ENCODE results near the gene GSG1L.

Gene GSG1L

DNA sequence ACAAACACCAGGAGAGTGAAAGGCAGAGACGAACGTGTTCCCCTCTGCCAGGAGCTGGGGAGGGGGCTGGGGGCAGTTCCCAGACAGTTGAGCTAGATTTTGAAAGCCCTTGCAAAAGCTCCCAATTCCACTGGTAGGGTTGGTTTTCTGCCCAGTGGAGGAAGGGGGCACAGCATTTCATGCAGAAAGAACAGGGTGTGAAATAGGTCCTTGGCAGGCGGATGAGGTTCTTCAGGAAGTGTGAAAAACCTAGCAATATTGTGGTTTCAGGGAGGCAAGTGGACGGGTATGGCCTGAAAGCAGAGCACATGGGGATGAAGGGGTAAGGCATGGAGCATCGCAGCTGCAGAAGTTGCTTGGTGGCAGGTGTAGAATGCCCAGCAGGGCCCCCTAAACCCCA, 265.3 kb downstream of the GSG1L start:
- H2AK5ac ChIP-seq (ENCODE audit: low read length, severe bottlenecking), result no peak overlapping the region
- H2AFZ ChIP-seq (ENCODE audit: low read depth, low read length), result no peak overlapping the region
- H3K4me2 ChIP-seq (ENCODE audit: low read length, poor library complexity, severe bottlenecking), result no peak overlapping the region
- H3K36me3 ChIP-seq (ENCODE audit: control insufficient read depth in 1 of 2, insufficient read depth in 2 of 2, low read depth in 1 of 2, low read length in 2 of 2), result no peaks in the 10 kb centered on the region
- DNase-seq, result no peak
- H3K4me3 ChIP-seq (ENCODE audit: insufficient read depth in 1 of 2, low read depth in 1 of 2, low read length in 2 of 2), result no peak overlapping the region
- no peak overlapping the region for H2BK120ac ChIP-seq (ENCODE audit: low read depth, low read length)
- no peak overlapping the region for H3K23ac ChIP-seq (ENCODE audit: low read length in 2 of 2)
- no peak overlapping the region for H3K18ac ChIP-seq (ENCODE audit: low read depth in 1 of 2, low read length in 2 of 2)
- WGBS, result 71% methylated on average over 5 of the region's 5 CpGs
- H3K9me3 ChIP-seq (ENCODE audit: control insufficient read depth, low read length), result no peaks in the 10 kb centered on the region
- H2BK15ac ChIP-seq (ENCODE audit: low read depth, poor library complexity, severe bottlenecking), result no peak overlapping the region
- H2BK5ac ChIP-seq (ENCODE audit: low read depth, low read length, poor library complexity, severe bottlenecking), result no peak overlapping the region
- H3K9ac ChIP-seq (ENCODE audit: low read length), result no peak overlapping the region
- no peak overlapping the region for H2BK12ac ChIP-seq (ENCODE audit: low read length in 2 of 2)
- H3K27me3 ChIP-seq (ENCODE audit: control insufficient read depth in 1 of 2, insufficient read depth in 1 of 2, low read length in 2 of 2), result peaks cover 23 to 46% of the 10 kb centered on the region in 2 experiments
- no peak overlapping the region for H3K14ac ChIP-seq (ENCODE audit: low read length in 2 of 2)
- H3K4ac ChIP-seq (ENCODE audit: low read depth in 1 of 2, low read length in 2 of 2), result no peak overlapping the region
- no peaks in the 10 kb centered on the region for H3K4me1 ChIP-seq (ENCODE audit: control insufficient read depth, insufficient read depth, low read depth, low read length)
- H4K8ac ChIP-seq (ENCODE audit: low read length), result no peak overlapping the region
- H4K91ac ChIP-seq (ENCODE audit: low read length), result no peak overlapping the region
- H3K79me1 ChIP-seq (replicated peaks; ENCODE audit: low read length, poor library complexity, severe bottlenecking), result no peaks in the 10 kb centered on the region
- H3K27ac ChIP-seq (ENCODE audit: low read length, poor library complexity, severe bottlenecking), result no peak overlapping the region

DNA sequence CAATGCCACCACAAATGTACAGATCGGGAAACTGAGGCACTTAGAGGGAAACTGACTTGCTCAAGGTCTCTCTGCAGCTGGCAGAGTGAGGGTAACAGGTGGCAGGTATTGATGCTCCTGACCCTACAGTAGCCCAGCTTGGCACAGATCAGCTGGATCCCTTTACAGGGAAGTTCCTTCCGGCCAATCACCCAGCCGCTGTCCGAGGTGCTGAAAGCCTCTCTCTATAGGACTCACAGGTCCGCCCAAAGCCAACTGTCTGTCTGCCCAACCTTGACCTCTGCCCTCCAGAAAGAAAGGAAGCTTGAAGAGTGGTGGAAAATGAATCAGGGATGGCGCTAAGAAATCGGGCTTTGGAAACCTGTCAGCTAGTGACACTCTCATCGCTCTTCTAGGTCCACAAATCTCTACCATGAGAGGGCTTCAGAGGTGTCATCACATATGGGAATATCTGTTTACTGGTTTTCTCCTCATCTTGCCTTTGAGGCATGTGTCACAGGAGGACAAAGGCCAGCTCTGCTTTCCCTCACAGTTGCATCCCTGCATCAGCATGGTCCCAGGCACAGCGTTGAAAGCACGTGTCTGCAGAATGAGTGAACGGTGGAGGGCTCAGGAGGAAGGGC, 267.4 kb downstream of the GSG1L start:
- 69% methylated on average over 11 of the region's 11 CpGs for WGBS
- H3K9ac ChIP-seq (ENCODE audit: low read length), result no peak overlapping the region

DNA sequence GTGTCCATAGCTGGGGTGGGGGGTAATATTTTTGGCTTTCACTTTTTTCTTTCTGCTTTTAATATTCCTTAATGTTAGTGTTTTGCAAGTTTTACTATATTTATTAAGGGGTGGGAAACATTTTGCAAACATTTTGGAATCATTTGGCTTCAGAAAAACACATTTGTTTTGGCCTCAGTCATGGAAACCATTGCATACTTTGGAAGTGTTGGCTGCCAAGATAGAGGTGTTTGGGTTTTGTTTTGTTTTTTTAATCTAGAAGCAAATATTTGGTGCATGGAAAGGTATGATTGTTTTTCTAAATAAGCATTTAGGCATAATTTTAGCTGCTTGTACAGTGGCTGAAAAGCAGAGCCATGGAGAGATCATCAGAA, 270.3 kb downstream of the GSG1L start:
- no peak overlapping the region for H3K4me3 ChIP-seq (ENCODE audit: insufficient read depth in 1 of 2, low read depth in 1 of 2, low read length in 2 of 2)
- no peak overlapping the region for H3K4me2 ChIP-seq (ENCODE audit: low read length, poor library complexity, severe bottlenecking)
- H2BK12ac ChIP-seq (ENCODE audit: low read length in 2 of 2), result no peak overlapping the region
- H4K91ac ChIP-seq (ENCODE audit: low read length), result no peak overlapping the region
- H3K18ac ChIP-seq (ENCODE audit: low read depth in 1 of 2, low read length in 2 of 2), result no peak overlapping the region
- H2BK5ac ChIP-seq (ENCODE audit: low read depth, low read length, poor library complexity, severe bottlenecking), result no peak overlapping the region
- no peak overlapping the region for H2AFZ ChIP-seq (ENCODE audit: low read depth, low read length)
- H3K9me3 ChIP-seq (ENCODE audit: control insufficient read depth, low read length), result peaks cover 8% of the 10 kb centered on the region
- no peak overlapping the region for H4K8ac ChIP-seq (ENCODE audit: low read length)
- H3K27ac ChIP-seq (ENCODE audit: low read length, poor library complexity, severe bottlenecking), result no peak overlapping the region
- no peak overlapping the region for H3K4ac ChIP-seq (ENCODE audit: low read depth in 1 of 2, low read length in 2 of 2)
- no peaks in the 10 kb centered on the region for H3K36me3 ChIP-seq (ENCODE audit: control insufficient read depth in 1 of 2, insufficient read depth in 2 of 2, low read depth in 1 of 2, low read length in 2 of 2)
- no peak overlapping the region for H3K23ac ChIP-seq (ENCODE audit: low read length in 2 of 2)
- no peaks in the 10 kb centered on the region for H3K79me1 ChIP-seq (replicated peaks; ENCODE audit: low read length, poor library complexity, severe bottlenecking)
- H2BK120ac ChIP-seq (ENCODE audit: low read depth, low read length), result no peak overlapping the region
- DNase-seq, result no peak
- H3K27me3 ChIP-seq (ENCODE audit: control insufficient read depth in 1 of 2, insufficient read depth in 1 of 2, low read length in 2 of 2), result peaks cover 7 to 29% of the 10 kb centered on the region in 2 experiments
- no peak overlapping the region for H2AK5ac ChIP-seq (ENCODE audit: low read length, severe bottlenecking)
- no peak overlapping the region for H3K9ac ChIP-seq (ENCODE audit: low read length)
- H3K4me1 ChIP-seq (ENCODE audit: control insufficient read depth, insufficient read depth, low read depth, low read length), result peaks cover 3% of the 10 kb centered on the region
- no peak overlapping the region for H3K14ac ChIP-seq (ENCODE audit: low read length in 2 of 2)
- H2BK15ac ChIP-seq (ENCODE audit: low read depth, poor library complexity, severe bottlenecking), result no peak overlapping the region

More for the DNA sequence above, 267.4 kb downstream of the GSG1L start:
- Histone ChIP-seq H3K4ac (ENCODE audit: low read depth in 1 of 2, low read length in 2 of 2) (no peak overlapping the region), H3K14ac (ENCODE audit: low read length in 2 of 2) (no peak overlapping the region), H2BK120ac (ENCODE audit: low read depth, low read length) (no peak overlapping the region), H2BK12ac (ENCODE audit: low read length in 2 of 2) (no peak overlapping the region), H3K79me1 (replicated peaks; ENCODE audit: low read length, poor library complexity, severe bottlenecking) (no peaks in the 10 kb centered on the region), H3K9me3 (ENCODE audit: control insufficient read depth, low read length) (no peaks in the 10 kb centered on the region), H3K23ac (ENCODE audit: low read length in 2 of 2) (no peak overlapping the region), H3K4me3 (ENCODE audit: insufficient read depth in 1 of 2, low read depth in 1 of 2, low read length in 2 of 2) (no peak overlapping the region), H3K4me1 (ENCODE audit: control insufficient read depth, insufficient read depth, low read depth, low read length) (peaks cover 3% of the 10 kb centered on the region), H2BK15ac (ENCODE audit: low read depth, poor library complexity, severe bottlenecking) (no peak overlapping the region), H3K27ac (ENCODE audit: low read length, poor library complexity, severe bottlenecking) (no peak overlapping the region), H3K27me3 (ENCODE audit: control insufficient read depth in 1 of 2, insufficient read depth in 1 of 2, low read length in 2 of 2) (peaks cover 8 to 38% of the 10 kb centered on the region in 2 experiments), H4K91ac (ENCODE audit: low read length) (no peak overlapping the region), H2BK5ac (ENCODE audit: low read depth, low read length, poor library complexity, severe bottlenecking) (no peak overlapping the region), H3K36me3 (ENCODE audit: control insufficient read depth in 1 of 2, insufficient read depth in 2 of 2, low read depth in 1 of 2, low read length in 2 of 2) (no peaks in the 10 kb centered on the region), H3K4me2 (ENCODE audit: low read length, poor library complexity, severe bottlenecking) (no peak overlapping the region), H3K18ac (ENCODE audit: low read depth in 1 of 2, low read length in 2 of 2) (no peak overlapping the region), H4K8ac (ENCODE audit: low read length) (no peak overlapping the region), H2AFZ (ENCODE audit: low read depth, low read length) (no peak overlapping the region), H2AK5ac (ENCODE audit: low read length, severe bottlenecking) (no peak overlapping the region)
- peak; percentile 37 for DNase-seq

- Histone ChIP-seq H3K4me2 (ENCODE audit: low read length, poor library complexity, severe bottlenecking) (no peak overlapping the region), H3K18ac (ENCODE audit: low read depth in 1 of 2, low read length in 2 of 2) (no peak overlapping the region), H2AK5ac (ENCODE audit: low read length, severe bottlenecking) (no peak overlapping the region), H2BK5ac (ENCODE audit: low read depth, low read length, poor library complexity, severe bottlenecking) (no peak overlapping the region), H3K23ac (ENCODE audit: low read length in 2 of 2) (no peak overlapping the region), H3K4me3 (ENCODE audit: insufficient read depth in 1 of 2, low read depth in 1 of 2, low read length in 2 of 2) (no peak overlapping the region), H3K27ac (ENCODE audit: low read length, poor library complexity, severe bottlenecking) (no peak overlapping the region), H3K9ac (ENCODE audit: low read length) (no peak overlapping the region), H3K79me1 (replicated peaks; ENCODE audit: low read length, poor library complexity, severe bottlenecking) (no peaks in the 10 kb centered on the region), H3K4ac (ENCODE audit: low read depth in 1 of 2, low read length in 2 of 2) (no peak overlapping the region), H3K27me3 (ENCODE audit: control insufficient read depth in 1 of 2, insufficient read depth in 1 of 2, low read length in 2 of 2) (peaks cover 7 to 33% of the 10 kb centered on the region in 2 experiments), H3K36me3 (ENCODE audit: control insufficient read depth in 1 of 2, insufficient read depth in 2 of 2, low read depth in 1 of 2, low read length in 2 of 2) (no peaks in the 10 kb centered on the region), H2AFZ (ENCODE audit: low read depth, low read length) (no peak overlapping the region), H3K14ac (ENCODE audit: low read length in 2 of 2) (no peak overlapping the region), H2BK120ac (ENCODE audit: low read depth, low read length) (no peak overlapping the region), H3K9me3 (ENCODE audit: control insufficient read depth, low read length) (peaks cover 8% of the 10 kb centered on the region), H2BK12ac (ENCODE audit: low read length in 2 of 2) (no peak overlapping the region), H4K91ac (ENCODE audit: low read length) (no peak overlapping the region), H2BK15ac (ENCODE audit: low read depth, poor library complexity, severe bottlenecking) (no peak overlapping the region), H3K4me1 (ENCODE audit: control insufficient read depth, insufficient read depth, low read depth, low read length) (peaks cover 3% of the 10 kb centered on the region), H4K8ac (ENCODE audit: low read length) (no peak overlapping the region)
- 90% methylated on average over 6 of the region's 7 CpGs for WGBS
- no peak for DNase-seq
Measured at GRCh38 chr16:27792486-27793248, 270.8 kb downstream of the GSG1L start.
